HCT116 (cell line): ENCODE results near the gene TALDO1. TPM values are rescaled to one million over a fixed set of nuclear protein-coding genes. Genes with fewer than 3 reads are reported as not detected.

Source experiments
- ATAC-seq: fragments of 200-7000 bp; cut with Tn5 transposase; 2 replicates; pipeline ENCODE4 v1.9.1; 2020; ENCODE audit warnings: mild to moderate bottlenecking, moderate library complexity
- BruUV-seq: library from RNA; stranded (reverse); fragments of 400-500 nt; replicated peaks from 2 replicates; lab custom pipeline; 2021; lab: Mats Ljungman, UMichigan
- CTCF ChIA-PET: fragments of 300-600 bp; sonication (Branson Sonifier 250); formaldehyde crosslinking; loops from one replicate; lab custom pipeline; 2021; ENCODE audit warnings: antibody characterized with exemption; lab: Charles Lee
- POLR2A ChIA-PET: fragments of 300-600, 350-600 bp; sonication (Branson Sonifier 250); formaldehyde crosslinking; loops from one replicate; lab custom pipeline; 2021; ENCODE audit warnings: antibody characterized with exemption; lab: Charles Lee
- RAD21 ChIA-PET, 2 experiments: fragments of 300-600 bp; sonication (Branson Sonifier 250); formaldehyde crosslinking; loops; one replicate each; lab custom pipeline; 2023; ENCODE audit warnings: low total read pairs in 2 of 2; ENCODE audit not compliant: uncharacterized antibody in 2 of 2, unreplicated experiment in 2 of 2, low non-redundant PET in 1 of 2; lab: Charles Lee
- DNase-seq: peaks from one replicate; pipeline ENCODE4 v3.0.0-alpha.2; 2010; ENCODE audit warnings: low read depth, low spot score
- H2AFZ ChIP-seq: fragments of 200-600 bp; shearing (Covaris generic), sonication (generic); 2 replicates; pipeline ENCODE4 v1.6.1; 2017; ENCODE audit warnings: low read depth, mixed run types, mixed read lengths, antibody characterized with exemption, low read length; ENCODE audit not compliant: poor library complexity, severe bottlenecking
- H3K27ac ChIP-seq: 2 replicates; pipeline ENCODE4 v1.5.1; 2012; ENCODE audit warnings: low read depth, low read length
- H3K27me3 ChIP-seq: fragments of 200-600 bp; sonication (generic); 2 replicates; pipeline ENCODE4 v1.6.1; 2016; ENCODE audit warnings: mixed run types, low read length, mixed read lengths; ENCODE audit not compliant: insufficient read depth
- H3K36me3 ChIP-seq, 2 experiments: fragments of 200-500 bp in 1 of 2; fragments of 200-600 bp in 1 of 2; sonication (Bioruptor generic) in 1 of 2; sonication (generic) in 1 of 2; 2 replicates each; pipeline versions ENCODE4 v1.5.1 to v1.6.1; 2014 to 2016; ENCODE audit warnings: low read length in 2 of 2, inconsistent platforms in 1 of 2, mixed read lengths in 1 of 2, mixed run types in 1 of 2; ENCODE audit not compliant: insufficient read depth in 2 of 2, control insufficient read depth in 1 of 2
- H3K4me1 ChIP-seq, 2 experiments: fragments of 200-600 bp in 1 of 2; sonication (generic) in 1 of 2; 2 replicates each; pipeline versions ENCODE4 v1.5.1 to v1.6.1; 2012 to 2017; ENCODE audit warnings: low read length in 2 of 2, inconsistent platforms in 1 of 2, mild to moderate bottlenecking in 1 of 2, mixed read lengths in 1 of 2, mixed run types in 1 of 2, moderate library complexity in 1 of 2; ENCODE audit not compliant: insufficient read depth in 2 of 2, control insufficient read depth in 1 of 2
- H3K4me2 ChIP-seq: fragments of 200-600 bp; sonication (generic); 2 replicates; pipeline ENCODE4 v1.6.1; 2017; ENCODE audit warnings: mixed run types, low read length, mixed read lengths
- H3K4me3 ChIP-seq, 2 experiments: fragments of 200-600 bp in 1 of 2; sonication (generic) in 1 of 2; replicated peaks in 1 of 2; 2 replicates each; pipeline ENCODE4 v1.5.1; 2011 to 2016; ENCODE audit warnings: low read length in 2 of 2, control low read depth in 1 of 2, low read depth in 1 of 2, mild to moderate bottlenecking in 1 of 2, mixed read lengths in 1 of 2, mixed run types in 1 of 2
- H3K79me2 ChIP-seq: fragments of 200-600 bp; sonication (generic); 2 replicates; pipeline ENCODE4 v1.6.1; 2017; ENCODE audit warnings: mild to moderate bottlenecking, mixed run types, low read length, moderate library complexity, mixed read lengths; ENCODE audit not compliant: insufficient read depth
- H3K9ac ChIP-seq: fragments of 200-600 bp; sonication (generic); 2 replicates; pipeline ENCODE4 v1.6.1; 2016; ENCODE audit warnings: low read length, mixed read lengths
- H3K9me2 ChIP-seq: fragments of 200-600 bp; sonication (generic), shearing (Covaris generic); 2 replicates; pipeline ENCODE4 v1.6.1; 2017; ENCODE audit warnings: mixed run types, mild to moderate bottlenecking, moderate library complexity; ENCODE audit not compliant: insufficient read depth
- H3K9me3 ChIP-seq, 2 experiments: fragments of 200-500 bp in 1 of 2; fragments of 200-600 bp in 1 of 2; sonication (Bioruptor generic) in 1 of 2; sonication (generic) in 1 of 2; 2 replicates each; pipeline ENCODE4 v1.6.1; 2014 to 2017; ENCODE audit warnings: low read length in 2 of 2, mixed read lengths in 2 of 2, inconsistent platforms in 1 of 2, low read depth in 1 of 2, mild to moderate bottlenecking in 1 of 2, mixed run types in 1 of 2, moderate library complexity in 1 of 2; ENCODE audit not compliant: control insufficient read depth in 1 of 2, insufficient read depth in 1 of 2
- H4K20me1 ChIP-seq: fragments of 200-600 bp; sonication (generic), shearing (Covaris generic); 2 replicates; pipeline ENCODE4 v1.6.1; 2017; ENCODE audit warnings: mixed run types, mild to moderate bottlenecking, moderate library complexity; ENCODE audit not compliant: insufficient read depth
- EZH2 ChIP-seq: fragments of 200-600 bp; sonication (generic); IDR thresholded peaks from 2 replicates; pipeline ENCODE4 v1.6.1; 2017; ENCODE audit warnings: antibody characterized with exemption, mixed run types
- POLR2A ChIP-seq: IDR thresholded peaks from 2 replicates; pipeline ENCODE4 v1.7.0; 2011; ENCODE audit warnings: borderline replicate concordance; ENCODE audit not compliant: insufficient read depth, insufficient read length; ENCODE audit errors: extremely low read depth
- POLR2AphosphoS5 ChIP-seq: IDR thresholded peaks from 2 replicates; pipeline ENCODE4 v1.6.1; 2011; ENCODE audit warnings: mild to moderate bottlenecking, low read depth, low read length, moderate library complexity
- SP1 ChIP-seq: IDR thresholded peaks from 2 replicates; pipeline ENCODE4 v1.6.1; 2012; ENCODE audit warnings: low read depth
- ZFX ChIP-seq: fragments of 450-650 bp; IDR thresholded peaks from 2 replicates; pipeline ENCODE4 v1.6.1; 2017
- intact Hi-C: fragments of 100-400 bp; cut with micrococcal nuclease; formaldehyde crosslinking; loops from 2 replicates; pipeline ENCODE4 v1.10.0; 2022
- total RNA-seq: library from RNA; stranded (reverse); gene quantifications from one replicate; pipeline ENCODE4 v1.2.1, GENCODE V29; 2021; ENCODE audit not compliant: unreplicated experiment
- TF ChIP-seq, protein P1 (sequence below): IDR thresholded peaks from 2 replicates; pipeline ENCODE4 v1.6.1; 2012
- TF ChIP-seq, protein P2 (sequence below): IDR thresholded peaks from 2 replicates; pipeline ENCODE4 v1.6.1; 2012
- TF ChIP-seq, protein P3 (sequence below): IDR thresholded peaks from 2 replicates; pipeline ENCODE4 v1.6.1; 2011; ENCODE audit warnings: mild to moderate bottlenecking, low read length, moderate library complexity; ENCODE audit not compliant: insufficient replicate concordance; ENCODE audit errors: extremely low read depth

TALDO1 gene
- total RNA-seq, 1 experiment from 2014 or later = 242 TPM

DNA sequence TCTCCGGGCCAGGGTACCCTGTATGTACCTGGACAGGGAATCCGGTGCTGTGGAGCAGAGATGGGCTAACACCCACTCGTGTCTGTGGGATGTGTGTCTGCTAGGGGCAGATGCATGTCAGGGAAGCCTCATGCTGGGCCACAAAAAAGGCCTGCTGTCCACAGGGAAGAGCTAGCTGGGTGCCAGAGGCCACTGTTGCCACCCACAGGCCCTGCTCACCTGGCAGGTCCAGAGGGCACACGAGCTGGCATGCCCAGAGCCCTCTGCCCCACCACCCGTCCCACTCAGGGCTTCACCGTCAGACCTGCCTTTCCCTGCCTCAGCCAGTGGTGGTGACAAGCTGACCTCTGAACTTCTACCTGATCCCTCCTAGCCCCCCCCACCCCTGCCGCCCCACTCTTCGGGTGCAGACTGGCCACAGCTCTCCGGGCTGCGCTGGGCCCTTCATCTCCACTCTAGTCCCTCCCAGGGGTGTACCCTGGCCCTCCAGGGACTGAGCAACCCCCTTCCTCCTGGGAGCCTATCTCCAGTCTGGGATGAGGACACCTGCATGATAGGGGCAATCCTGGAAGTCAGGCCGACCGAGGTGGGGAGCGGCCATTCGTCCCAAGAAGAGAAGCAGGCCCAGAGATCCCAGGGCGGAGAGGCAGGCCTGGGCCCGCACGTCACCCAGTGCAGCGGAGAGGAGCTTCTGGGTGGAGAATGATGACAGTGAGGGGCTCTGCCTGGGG, 49.5 kb downstream of the TALDO1 start (continued):
- TF ChIP-seq, protein P1, sequence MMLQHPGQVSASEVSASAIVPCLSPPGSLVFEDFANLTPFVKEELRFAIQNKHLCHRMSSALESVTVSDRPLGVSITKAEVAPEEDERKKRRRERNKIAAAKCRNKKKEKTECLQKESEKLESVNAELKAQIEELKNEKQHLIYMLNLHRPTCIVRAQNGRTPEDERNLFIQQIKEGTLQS = no peak
- TF ChIP-seq SP1 = no peak

DNA sequence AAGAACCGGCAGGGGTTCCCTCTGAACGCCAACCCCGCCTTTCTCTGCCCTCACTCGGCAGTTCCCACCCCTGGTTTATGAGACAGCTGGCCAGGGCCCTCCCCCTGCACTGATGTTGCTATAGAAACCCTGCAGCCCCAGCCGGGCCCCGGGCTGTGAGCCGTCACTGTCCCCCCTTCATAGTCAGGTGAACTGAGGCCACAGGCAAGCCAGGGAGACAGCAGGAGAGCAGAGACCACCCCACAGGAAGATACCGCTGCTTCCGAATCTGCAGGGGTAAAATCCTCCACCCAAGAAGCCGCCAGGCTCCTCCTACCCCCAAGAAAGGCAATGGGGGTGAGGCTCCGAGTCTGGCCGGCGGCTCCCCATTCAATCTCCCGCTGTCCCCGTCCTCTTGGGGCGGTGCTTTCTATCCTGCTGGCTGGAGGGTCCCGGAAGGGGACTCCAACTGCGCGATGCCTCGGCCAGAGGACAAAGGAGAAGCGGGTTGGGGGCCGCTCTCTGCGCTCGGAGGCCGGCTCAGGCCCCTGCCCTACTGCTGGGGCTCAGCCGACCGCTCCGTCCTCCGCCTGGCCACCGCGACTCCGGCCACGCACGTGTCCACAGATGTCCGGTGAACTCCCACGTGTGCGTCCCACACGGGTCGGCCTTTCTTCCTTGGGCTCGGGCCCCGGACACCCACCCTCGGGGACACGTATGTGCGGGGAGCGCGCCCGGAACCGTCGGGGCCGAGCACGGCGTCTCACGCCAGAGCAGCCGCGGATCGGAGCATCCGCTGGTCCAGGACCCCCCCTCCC, 50.2 kb downstream of the TALDO1 start:
- Histone ChIP-seq H3K27ac (peak overlapping the region; percentile 91), H4K20me1 (no peaks in the 10 kb centered on the region), H3K4me1 (peaks cover 16 to 42% of the 10 kb centered on the region in 2 experiments), H3K4me2 (peak overlapping the region; percentile 97), H3K9me2 (no peaks in the 10 kb centered on the region), H2AFZ (no peak overlapping the region), H3K9ac (peak overlapping the region; percentile 94), H3K9me3 (no peaks in the 10 kb centered on the region), H3K4me3 (peak overlapping the region; percentile 86 to 92), H3K36me3 (peaks cover 0 to 11% of the 10 kb centered on the region in 2 experiments; a peak in 1 of 4 replicates), H3K79me2 (peaks cover 29% of the 10 kb centered on the region), H3K27me3 (no peaks in the 10 kb centered on the region)
- ChIA-PET CTCF (interaction anchor here (1.7 kb wide), 1 partner anchor 14 kb away, joined by 6 read pairs; no protein-coding TSS in a partner anchor), RAD21 (no interaction called here), POLR2A (interaction anchor here (0.9 to 2.9 kb wide), 2 partner anchors 10 to 19 kb away, joined by 4 to 25 read pairs; partner anchors contain the start of gene RPLP2)
- BruUV-seq = no TSS peak
- peak; percentile 49 for ATAC-seq
- intact Hi-C loops = no loop called here
- DNase-seq = no peak
- TF ChIP-seq, protein P2, sequence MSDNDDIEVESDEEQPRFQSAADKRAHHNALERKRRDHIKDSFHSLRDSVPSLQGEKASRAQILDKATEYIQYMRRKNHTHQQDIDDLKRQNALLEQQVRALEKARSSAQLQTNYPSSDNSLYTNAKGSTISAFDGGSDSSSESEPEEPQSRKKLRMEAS = no peak
- TF ChIP-seq, protein P3, sequence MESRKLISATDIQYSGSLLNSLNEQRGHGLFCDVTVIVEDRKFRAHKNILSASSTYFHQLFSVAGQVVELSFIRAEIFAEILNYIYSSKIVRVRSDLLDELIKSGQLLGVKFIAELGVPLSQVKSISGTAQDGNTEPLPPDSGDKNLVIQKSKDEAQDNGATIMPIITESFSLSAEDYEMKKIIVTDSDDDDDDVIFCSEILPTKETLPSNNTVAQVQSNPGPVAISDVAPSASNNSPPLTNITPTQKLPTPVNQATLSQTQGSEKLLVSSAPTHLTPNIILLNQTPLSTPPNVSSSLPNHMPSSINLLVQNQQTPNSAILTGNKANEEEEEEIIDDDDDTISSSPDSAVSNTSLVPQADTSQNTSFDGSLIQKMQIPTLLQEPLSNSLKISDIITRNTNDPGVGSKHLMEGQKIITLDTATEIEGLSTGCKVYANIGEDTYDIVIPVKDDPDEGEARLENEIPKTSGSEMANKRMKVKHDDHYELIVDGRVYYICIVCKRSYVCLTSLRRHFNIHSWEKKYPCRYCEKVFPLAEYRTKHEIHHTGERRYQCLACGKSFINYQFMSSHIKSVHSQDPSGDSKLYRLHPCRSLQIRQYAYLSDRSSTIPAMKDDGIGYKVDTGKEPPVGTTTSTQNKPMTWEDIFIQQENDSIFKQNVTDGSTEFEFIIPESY = no peak
- peak; percentile 21; the same call in 1 of the 2 replicates for TF ChIP-seq POLR2AphosphoS5
- TF ChIP-seq ZFX = peak; percentile 53; the same call in 1 of the 2 replicates
- TF ChIP-seq POLR2A = no peak
- no peak for TF ChIP-seq EZH2
